GM19452 (cell line): ENCODE measurements around the gene MX1.

Source experiments
- ATAC-seq: cut with Tn5 transposase; IDR thresholded peaks from one replicate; pipeline ENCODE4 v1.9.1; 2021; ENCODE audit not compliant: unreplicated experiment

Gene MX1

DNA sequence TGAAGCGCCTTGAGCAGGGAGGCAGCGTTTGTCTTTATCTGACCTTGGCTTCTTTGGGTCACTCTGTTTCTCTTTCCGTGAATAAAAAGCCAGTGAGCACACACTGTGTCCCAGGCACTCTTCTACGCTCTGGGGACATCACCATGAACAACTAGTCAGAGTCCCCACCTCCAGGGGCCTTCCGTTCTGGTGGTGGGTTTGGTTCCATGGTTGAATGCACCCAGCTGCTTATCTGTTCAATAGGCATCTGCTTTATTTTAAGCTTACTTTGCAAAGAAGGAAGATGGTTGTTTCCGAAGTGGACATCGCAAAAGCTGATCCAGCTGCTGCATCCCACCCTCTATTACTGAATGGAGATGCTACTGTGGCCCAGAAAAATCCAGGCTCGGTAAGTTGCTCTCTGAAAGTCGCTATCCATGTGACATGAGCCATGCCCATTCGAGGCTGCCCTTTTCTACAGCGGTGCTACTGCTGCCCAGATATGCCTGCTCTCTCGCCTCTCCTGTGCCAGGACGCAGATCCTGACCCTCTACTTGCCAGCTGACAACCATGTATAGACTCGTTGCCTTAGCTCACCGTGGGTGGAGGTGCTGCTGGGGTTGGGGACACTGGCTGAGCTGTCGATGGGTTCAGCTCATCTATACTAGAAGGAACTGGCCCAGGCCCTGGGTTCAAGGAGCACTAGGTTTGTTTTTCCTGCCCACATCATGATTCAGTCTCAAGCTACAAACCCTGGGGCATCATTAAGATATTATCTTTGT is 5.9 kb downstream of the MX1 start:
- ATAC-seq: peak; percentile 78

DNA sequence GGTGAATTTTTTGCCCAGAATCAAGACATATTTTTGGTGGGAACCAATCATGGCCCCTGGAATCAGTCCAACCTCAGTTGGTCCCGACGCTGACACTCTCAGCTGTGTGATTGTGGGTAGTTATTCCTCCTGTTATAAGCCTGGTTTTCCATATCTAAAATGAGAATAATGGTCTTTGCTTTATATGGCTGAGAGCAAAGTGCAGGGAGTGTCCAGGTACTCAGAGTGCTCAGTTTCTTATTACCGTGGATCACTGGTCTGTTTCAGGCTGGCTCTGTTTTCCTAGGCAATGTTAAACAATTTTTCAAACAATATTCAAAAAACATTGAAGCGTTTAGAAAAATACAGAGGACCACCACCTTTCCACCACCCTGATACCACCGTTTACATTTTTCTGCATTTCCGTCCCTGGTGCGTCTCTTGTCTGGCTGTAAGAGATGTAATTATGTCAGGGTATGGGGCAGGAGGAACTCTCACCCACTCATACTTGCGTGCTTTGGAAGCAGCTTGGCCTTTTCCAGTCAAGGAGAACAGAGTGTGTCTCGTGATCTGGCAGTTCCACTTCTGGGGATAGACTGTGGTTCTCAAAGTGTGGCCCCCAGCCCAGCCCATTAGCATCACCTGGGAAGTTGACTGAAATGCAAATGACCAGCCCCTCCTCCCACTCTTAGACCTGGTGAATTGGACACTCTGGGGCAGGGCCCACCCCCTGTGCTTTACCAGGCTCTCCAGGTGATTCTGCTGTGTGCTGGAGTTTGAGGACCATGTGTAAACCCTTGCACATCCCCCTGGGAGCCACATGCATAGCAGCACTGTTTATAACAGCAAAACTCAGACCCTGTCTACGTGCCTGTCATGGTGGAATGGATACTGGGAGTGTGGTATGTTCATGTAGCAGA is 6.8 kb downstream of the MX1 start:
- ATAC-seq: no peak

DNA sequence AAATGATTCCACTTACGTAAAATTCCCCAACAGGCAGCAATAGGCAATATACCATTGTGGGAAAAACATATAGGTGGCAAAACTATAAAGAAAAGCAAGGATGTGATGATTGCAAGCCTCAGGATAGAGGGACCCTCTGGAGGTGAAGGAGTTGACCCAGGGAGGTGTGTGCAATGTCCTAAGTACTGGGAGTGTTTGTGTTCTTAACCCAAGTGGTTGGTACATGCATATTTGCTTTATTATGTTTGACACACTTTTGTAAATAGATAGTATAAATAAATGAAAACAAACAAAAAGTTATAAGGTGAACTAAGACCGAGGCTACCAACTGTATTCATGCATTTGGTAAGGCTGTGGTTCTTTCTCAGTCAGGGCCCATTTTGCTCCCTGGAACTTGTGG is 7.5 kb downstream of the MX1 start:
- ATAC-seq: no peak

DNA sequence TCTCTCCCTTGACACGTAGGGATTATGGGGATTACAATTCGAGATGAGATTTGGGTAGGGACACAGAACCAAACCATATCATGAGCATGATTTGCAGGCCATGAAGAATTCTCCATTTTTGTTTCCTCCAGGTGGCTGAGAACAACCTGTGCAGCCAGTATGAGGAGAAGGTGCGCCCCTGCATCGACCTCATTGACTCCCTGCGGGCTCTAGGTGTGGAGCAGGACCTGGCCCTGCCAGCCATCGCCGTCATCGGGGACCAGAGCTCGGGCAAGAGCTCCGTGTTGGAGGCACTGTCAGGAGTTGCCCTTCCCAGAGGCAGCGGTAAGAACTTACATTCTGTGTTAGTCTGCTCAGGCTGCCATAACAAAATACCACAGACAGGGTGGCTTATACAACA is 9.7 kb downstream of the MX1 start:
- ATAC-seq: no peak

DNA sequence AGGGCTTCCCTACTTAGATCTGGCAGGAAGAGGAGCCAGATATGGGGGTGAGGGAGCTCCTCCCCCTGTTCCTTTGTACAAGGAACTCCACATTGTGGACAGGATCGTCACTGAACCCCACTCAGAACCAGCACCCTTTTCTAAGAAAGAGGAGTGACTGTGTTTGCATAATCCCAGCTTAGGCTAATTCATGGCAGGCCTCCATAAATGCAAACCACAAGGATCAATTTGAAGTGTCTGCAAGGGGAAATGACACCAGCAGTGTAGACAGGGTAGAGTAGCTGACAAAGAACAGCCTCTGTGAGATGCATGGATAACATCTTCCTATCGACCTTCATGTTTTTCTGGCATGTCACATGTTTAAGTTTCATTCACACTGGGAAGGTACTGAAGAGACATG is 11.7 kb downstream of the MX1 start:
- ATAC-seq: no peak

DNA sequence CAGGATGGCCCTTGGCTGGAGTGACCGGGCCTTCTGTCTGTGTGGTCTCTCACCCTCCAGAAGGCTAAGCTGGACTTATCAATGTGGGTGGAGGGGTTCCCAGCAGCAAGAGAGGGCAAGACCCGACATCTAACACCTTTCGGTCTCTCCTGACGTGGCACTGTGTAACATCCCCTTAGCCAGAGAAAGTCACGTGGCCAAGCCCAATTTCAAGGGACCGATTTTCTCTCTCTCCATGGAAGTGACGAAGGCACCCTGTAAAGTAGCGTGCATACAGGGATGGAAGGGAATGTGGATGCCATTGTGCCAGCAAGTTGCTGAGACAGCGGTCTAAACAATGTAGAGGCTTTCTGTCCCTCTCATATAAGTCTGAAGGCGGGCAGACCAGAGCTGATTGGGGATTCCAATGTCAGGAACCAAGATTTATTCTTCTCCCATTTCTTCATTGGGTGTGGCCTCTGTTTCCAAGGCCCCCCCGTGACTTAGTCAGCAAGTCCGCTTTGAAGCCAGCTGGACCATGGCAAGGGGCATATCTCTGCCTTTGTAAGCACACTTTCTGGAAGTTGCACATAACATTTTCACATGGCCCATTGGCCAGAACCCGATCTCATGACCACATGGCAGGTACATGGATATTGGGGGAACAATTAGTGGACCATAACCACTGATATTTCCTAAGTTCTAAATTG is 12.5 kb downstream of the MX1 start:
- ATAC-seq: no peak

DNA sequence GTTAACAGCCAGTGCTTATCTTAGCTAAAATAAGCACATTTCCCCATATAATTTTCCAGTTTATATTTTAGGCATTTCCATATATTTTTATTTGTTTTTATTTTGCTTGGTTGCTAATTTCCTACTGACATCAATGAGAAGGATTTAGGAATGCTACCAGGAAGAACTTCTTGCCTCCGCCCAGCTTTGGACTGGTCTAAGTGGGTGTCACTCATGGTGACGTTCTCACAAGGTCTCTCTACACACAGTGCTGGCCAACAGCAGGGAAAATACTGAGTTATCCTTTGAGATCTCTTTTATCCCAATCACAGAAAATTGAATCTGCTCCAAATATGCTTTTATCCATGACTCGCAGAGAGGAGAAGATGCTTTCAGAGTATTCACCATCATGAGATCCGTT is 13.2 kb downstream of the MX1 start:
- no peak for ATAC-seq

DNA sequence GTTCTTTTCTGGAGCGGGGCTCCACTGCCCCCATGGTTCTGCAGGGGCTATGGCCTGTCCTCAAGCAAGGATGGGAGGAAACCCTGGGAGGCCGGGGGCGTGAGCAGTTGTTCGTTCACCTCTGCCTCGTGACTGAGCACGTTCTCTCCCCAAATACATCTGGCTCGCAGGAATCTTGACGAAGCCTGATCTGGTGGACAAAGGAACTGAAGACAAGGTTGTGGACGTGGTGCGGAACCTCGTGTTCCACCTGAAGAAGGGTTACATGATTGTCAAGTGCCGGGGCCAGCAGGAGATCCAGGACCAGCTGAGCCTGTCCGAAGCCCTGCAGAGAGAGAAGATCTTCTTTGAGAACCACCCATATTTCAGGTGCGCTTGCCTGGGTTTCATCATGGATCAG is 15.5 kb downstream of the MX1 start:
- ATAC-seq: no peak

DNA sequence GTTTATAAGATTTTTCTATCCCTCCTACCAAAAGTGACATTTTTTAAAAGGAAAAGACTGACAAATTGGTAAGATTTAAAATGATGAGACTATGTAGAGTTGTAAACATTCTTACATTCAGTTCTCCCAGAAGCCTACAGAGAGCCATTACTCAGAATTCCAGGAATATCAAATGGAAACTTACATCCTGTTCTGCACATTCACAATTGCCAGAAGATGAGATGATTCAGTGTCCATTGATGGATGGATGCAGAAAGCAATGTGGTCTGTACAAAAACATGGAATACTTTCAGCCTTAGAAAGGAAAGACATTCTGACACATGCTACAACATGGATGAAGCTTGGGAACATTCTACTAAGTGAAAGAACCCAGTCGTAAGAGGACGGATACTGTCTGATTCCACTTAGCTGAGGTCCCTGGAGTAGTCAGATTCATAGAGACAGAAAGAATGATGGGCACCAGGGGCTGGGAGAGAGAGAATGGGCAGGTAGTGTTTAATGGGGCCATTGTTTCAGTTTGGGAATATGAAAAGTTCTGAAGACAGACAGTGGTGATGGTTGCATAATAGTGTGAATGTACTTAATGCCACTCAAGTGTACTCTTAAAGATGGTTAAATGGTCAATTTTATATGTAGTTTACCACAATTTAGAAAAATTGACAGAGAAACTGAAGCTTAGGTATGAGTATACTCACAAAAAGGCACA is 16.6 kb downstream of the MX1 start:
- ATAC-seq: no peak

DNA sequence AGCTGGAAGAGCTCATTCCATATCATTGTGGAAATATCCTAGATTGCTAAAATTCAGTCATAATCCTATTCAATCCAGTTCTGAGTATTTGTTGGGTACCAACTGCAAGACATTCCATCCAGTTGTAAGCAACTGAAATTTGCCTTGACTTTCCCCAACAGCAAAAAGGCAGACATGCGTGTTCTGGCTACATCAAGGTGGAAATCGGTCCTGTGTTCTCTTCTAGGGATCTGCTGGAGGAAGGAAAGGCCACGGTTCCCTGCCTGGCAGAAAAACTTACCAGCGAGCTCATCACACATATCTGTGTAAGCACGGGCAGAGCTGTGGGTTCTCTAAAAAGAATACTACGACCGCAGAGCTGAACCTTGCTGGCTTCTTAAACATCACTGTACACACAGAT is 17.5 kb downstream of the MX1 start:
- ATAC-seq: no peak

DNA sequence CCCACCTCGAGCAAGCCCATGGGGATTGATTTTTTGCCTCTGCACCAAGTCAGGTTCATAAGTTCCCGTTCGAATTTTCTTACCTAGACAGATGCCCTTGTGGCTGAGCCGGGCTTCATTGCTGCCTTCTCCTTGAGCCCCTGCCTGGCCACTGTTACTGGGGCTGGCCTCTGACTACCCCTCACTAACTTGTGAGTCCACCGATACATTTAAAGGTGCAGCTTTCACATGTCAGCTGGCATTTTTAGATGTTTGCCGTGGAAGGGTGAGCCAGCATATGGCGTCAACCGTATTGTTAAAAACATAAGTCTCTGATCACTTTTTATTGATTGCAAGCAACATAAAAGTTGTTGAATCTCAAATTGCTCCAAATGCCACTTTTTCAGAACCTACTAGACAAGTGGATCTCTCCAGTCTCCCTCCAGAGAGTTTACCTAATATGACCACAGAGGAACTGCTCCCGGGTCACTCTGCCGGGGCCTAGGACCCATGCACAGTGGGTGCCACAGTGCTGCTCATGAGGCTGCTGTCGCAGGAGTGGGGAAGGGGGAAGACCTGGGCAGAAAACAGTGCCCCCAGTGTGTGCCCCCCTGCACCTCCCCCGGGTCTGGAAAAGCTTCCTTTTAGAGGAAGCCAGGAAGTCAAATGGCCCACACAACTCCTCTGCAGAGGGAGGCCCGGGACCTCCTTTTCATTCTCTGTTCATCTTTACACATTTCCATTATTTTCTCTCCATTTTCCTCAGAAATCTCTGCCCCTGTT is 18.8 kb downstream of the MX1 start:
- ATAC-seq: no peak

DNA sequence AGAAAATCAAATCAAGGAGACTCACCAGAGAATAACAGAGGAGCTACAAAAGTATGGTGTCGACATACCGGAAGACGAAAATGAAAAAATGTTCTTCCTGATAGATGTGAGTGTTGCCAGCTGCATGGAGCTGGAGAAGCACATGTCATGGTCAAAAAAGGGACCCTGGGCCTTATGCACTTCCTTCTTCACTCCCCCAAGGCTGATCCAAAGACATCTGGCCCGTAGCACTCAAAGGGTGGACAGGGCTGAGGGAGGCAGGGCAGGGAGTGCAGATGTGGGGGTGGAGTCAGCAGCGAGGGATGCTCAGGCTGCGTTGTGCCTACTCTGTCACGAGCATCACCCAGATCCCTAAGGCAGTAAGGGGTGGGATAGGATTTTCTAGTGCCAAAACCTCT is 19.4 kb downstream of the MX1 start:
- ATAC-seq: no peak

DNA sequence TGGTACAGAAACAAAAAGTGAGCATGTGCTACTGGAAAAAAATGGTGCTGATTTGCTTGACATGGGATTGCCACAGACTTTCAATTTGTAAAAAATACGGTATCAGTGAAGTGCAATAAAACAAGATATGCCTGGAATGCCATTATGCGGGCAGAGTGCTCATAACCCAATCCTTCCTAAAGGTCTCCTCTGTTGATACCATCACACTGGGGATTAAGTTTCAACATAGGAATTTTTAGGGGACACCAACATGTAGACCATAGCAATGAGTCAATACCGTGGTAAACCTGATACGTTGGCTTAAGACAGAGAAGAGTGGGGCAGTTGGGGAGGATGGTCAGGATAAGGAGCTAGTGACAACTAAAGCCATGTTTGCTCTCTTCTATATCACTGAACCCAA is 20.5 kb downstream of the MX1 start:
- no peak for ATAC-seq

DNA sequence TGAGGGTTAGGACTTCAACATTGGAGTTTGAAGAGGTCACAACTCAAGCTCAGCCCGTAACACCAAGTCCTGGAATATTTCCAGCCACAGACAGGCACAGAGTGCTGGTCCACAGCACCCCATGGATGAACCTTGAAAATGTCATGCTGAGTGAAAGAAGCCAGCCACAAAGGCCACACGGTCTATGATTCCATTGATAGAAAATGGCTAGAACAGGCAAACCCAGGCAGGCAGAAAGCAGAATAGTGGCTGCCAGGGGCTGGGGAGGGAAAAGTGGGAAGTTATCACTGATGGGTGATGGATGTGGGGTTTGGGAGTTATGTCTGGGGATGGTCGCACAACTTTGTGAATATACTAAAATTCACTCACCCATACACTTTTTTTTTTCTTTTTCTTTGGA is 21.3 kb downstream of the MX1 start:
- no peak for ATAC-seq

DNA sequence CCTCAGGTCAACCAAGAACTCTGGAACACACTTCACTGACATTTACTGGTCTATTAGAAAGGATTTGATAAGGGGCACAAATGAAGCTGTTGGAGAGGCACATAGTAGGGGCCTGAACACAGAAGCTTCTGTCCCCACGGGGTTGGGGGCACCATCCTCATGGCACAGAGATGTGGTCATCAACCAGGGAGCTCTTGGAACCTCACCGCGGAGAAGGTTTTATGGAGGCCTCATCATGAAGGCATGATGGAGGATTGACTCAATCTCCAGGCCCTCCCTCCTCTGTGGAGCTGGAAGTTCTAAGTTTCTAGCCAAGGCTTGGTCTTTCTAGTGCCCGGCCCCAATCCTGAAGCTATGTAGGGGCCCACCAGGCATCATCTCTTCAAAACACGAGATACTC is 23.6 kb downstream of the MX1 start:
- ATAC-seq: no peak

DNA sequence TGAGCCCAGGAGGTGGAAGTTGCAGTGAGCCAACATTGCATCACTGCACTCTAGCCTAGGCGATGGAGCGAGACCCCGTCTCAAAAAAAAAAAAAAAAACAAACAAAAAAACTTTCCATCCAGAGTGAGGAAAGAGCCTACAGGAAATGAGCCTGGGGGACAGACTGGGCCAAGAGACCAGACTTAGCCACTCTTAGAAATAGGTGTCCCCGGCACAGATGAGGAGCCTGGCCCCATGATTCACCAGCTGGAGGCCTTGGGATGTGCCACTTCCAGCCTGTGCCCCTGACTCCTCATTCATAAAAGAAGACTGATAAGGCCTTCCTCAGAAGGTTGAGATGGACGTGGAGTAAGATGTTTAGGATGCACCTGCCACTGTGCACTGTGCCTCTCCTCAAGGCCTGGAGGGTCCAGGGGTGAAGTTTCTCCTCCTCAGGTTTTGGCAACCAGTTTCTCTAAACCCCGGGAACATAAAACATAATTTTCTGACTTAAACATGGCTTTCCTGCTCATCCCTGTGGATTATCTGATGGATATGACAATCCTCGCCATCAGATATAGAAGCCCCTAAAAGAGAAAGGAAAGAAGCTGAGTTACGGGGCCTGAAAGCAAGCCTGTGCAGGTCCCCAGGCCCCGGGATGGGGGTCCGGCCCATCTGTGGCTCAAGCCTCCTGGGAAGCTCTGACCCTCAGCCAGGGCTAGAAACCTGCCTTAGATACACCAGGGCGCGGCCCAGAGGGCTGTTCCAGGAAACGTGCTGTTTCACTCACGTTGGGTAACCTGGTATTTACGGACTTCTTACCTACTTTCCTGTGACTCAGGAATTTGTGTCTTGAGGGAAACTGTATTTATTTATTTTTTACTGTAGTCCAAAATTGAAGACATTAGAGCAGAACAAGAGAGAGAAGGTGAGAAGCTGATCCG is 26.0 kb downstream of the MX1 start:
- ATAC-seq: no peak

DNA sequence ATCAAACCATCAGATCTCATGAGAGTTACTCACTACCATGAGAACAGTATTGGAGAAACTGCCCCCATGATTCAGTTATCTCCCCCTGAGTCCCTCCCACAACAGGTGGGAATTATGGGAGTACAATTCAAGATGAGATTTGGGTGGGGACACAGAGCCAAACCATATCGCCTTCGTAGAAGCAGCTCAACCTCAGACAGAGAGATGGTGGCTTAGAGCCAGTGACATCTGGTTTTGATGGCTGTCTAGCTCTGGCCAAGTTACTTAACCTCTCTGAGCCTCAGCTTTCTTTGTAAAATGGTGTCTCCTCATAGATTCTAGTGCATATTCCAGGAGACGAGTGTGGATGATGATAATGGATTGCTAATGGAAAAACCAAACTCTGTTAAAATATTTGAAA is 27.2 kb downstream of the MX1 start:
- ATAC-seq: no peak

DNA sequence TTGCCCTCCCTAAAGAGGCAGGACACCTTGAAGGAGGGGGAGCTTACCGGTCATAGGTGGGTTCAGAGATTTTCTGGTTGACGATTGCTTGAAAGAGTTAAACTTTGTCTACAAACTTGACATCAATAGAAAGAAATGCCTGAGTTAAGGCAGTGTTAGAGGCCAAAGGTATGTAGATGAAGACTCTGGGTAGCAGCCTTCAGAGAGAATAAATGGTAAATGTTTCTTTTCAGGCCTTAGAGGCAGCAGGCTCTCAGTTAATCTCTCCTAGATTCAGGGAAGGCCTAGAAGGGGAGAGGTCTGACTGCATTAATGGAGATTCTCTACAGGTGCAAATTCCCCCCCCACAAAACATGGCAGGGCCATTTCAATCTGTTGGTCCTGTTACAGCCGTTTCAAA is 27.7 kb downstream of the MX1 start:
- no peak for ATAC-seq

DNA sequence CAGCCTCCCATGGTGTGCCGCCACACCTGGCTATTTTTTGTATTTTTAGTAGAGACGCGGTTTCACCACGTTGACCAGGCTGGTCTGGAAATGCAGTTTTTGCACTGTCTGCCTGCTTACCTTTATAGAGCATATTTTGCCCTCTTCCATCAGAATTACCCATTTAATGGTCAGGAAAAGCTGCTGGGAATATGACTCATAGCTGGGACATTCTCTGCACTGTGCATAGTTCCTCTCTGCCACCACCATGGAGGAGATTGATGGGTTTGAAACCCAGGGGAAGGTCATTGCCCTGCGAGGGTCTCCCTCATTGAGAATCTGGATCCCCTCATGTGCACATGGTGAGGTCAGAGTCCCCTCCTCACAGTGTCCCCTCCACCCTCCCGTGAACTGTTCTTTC is 32.1 kb downstream of the MX1 start:
- ATAC-seq: no peak
